ENCODE data around the gene NUDT2. TPM values are rescaled to one million over a fixed set of nuclear protein-coding genes. Genes with fewer than 3 reads are reported as not detected.

The NUDT2 gene
- total RNA-seq, 2 experiments from 2014 or later = 4.5 to 7.2 TPM

- Mint-ChIP-seq H3K4me3 (peak within 1 kb of the TSS; percentile 96), H3K9me3 (no peaks in the 10 kb centered on the region), H3K36me3 (ENCODE audit: low read depth) (no peaks in the 10 kb centered on the region), H3K27me3 (no peaks in the 10 kb centered on the region), H3K27ac (peak within 1 kb of the TSS; percentile 77), H3K4me1 (ENCODE audit: low read depth) (peaks cover 47% of the 10 kb centered on the region)
- Histone ChIP-seq H3K4me3 (ENCODE audit: low read length) (peak within 1 kb of the TSS; percentile 74), H3K36me3 (ENCODE audit: insufficient read depth, low read length) (peaks cover 2% of the 10 kb centered on the region), H3K27me3 (ENCODE audit: control insufficient read depth in 1 of 2, insufficient read depth in 2 of 2, low read length in 2 of 2) (no peaks in the 10 kb centered on the region), H3K4me1 (ENCODE audit: insufficient read depth, low read length) (peaks cover 48% of the 10 kb centered on the region), H3K27ac (ENCODE audit: low read depth in 1 of 2, low read length in 2 of 2) (peak within 1 kb of the TSS in 1 of 2 donors; percentile 36), H3K9me3 (ENCODE audit: control insufficient read depth in 1 of 2, insufficient read depth in 1 of 2, low read length in 2 of 2) (peaks cover 0 to 10% of the 10 kb centered on the region in 2 experiments)
- DNase-seq = peak; percentile 92 to 99 (median 95)
- CTCF ChIA-PET = interaction anchor here (0.6 to 1.9 kb wide), 3 partner anchors 27 to 232 kb away, joined by 3 to 7 read pairs (median 6); no protein-coding TSS in a partner anchor
- peak; percentile 73 for ATAC-seq (ENCODE audit: poor library complexity)
- POLR2A ChIA-PET = interaction anchor here (0.8 to 2.6 kb wide), 9 partner anchors 13 to 270 kb away, joined by 3 to 11 read pairs (median 4); partner anchors contain the start of genes DNAI1, FAM219A, SIGMAR1 and UBAP1
- TF ChIP-seq CTCF (IDR thresholded peaks at IDR 0.05) = no peak
- intact Hi-C loops (cut with DNase I, micrococcal nuclease) = loop anchor here (1.0 to 10.0 kb wide), 11 partner anchors 44 to 1776 kb away; partner anchors contain the start of genes DNAI1 (in 2 of the 2), FAM219A (in 2 of the 2), UBAP1 (in 2 of the 2) and B4GALT1 (in 1 of the 2)
Observed at GRCh38 chr9:34376596-34377403, 47.4 kb downstream of the NUDT2 start, which contains the start of gene MYORG. TSS of gene MYORG (minus strand) at chr9:34376898. CDS start at chr9:34372943, 3,955 bp downstream.

DNA sequence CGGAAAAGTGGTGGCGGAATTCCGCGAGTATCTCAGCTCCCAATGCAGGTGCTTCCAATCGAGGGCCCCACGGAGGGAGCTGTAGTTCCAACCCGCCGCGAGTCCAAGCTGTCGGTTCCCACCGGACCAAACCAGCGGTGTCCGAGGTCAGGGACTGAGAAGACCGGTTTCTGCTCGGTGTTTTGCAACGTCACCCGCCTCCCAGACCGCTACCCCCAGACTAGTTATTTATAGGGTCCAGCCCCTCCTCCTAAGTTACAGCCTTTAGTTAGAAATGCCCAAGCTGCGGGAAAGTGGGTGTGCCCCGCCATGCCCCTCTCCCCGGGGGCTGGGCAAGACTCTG is 48.0 kb downstream of the NUDT2 start:
- no peaks in the 10 kb centered on the region for H3K9me3 Mint-ChIP-seq
- H3K4me1 ChIP-seq (ENCODE audit: insufficient read depth, low read length) = peaks cover 48% of the 10 kb centered on the region
- peaks cover 47% of the 10 kb centered on the region for H3K4me1 Mint-ChIP-seq (ENCODE audit: low read depth)
- no peaks in the 10 kb centered on the region for H3K36me3 Mint-ChIP-seq (ENCODE audit: low read depth)
- no peaks in the 10 kb centered on the region for H3K27me3 ChIP-seq (ENCODE audit: control insufficient read depth in 1 of 2, insufficient read depth in 2 of 2, low read length in 2 of 2)
- CTCF ChIA-PET = interaction anchor here (1.7 to 1.9 kb wide), 2 partner anchors 26 to 46 kb away, joined by 6 to 7 read pairs; no protein-coding TSS in a partner anchor
- POLR2A ChIA-PET = interaction anchor here (0.9 to 2.6 kb wide), 6 partner anchors 13 to 270 kb away, joined by 3 to 11 read pairs (median 8); partner anchors contain the start of genes DNAI1, FAM219A and SIGMAR1
- peak overlapping the region; percentile 77 for H3K27ac Mint-ChIP-seq
- no peak overlapping the region for H3K27ac ChIP-seq (ENCODE audit: low read depth in 1 of 2, low read length in 2 of 2)
- peaks cover 0 to 5% of the 10 kb centered on the region in 2 experiments for H3K9me3 ChIP-seq (ENCODE audit: control insufficient read depth in 1 of 2, insufficient read depth in 1 of 2, low read length in 2 of 2)
- DNase-seq (peak in 2 of 14 experiments; percentile 11 to 49), ATAC-seq (ENCODE audit: poor library complexity) (no peak)
- peak overlapping the region; percentile 96 for H3K4me3 Mint-ChIP-seq
- H3K4me3 ChIP-seq (ENCODE audit: low read length) = peak overlapping the region; percentile 74
- intact Hi-C loops (cut with DNase I, micrococcal nuclease) = loop anchor here (1.0 to 10.0 kb wide), 11 partner anchors 45 to 1775 kb away; partner anchors contain the start of genes DNAI1 (in 2 of the 2), FAM219A (in 2 of the 2), UBAP1 (in 2 of the 2) and B4GALT1 (in 1 of the 2)
- TF ChIP-seq CTCF (IDR thresholded peaks at IDR 0.05) = no peak
- no peaks in the 10 kb centered on the region for H3K27me3 Mint-ChIP-seq
- H3K36me3 ChIP-seq (ENCODE audit: insufficient read depth, low read length) = peaks cover 2% of the 10 kb centered on the region

DNA sequence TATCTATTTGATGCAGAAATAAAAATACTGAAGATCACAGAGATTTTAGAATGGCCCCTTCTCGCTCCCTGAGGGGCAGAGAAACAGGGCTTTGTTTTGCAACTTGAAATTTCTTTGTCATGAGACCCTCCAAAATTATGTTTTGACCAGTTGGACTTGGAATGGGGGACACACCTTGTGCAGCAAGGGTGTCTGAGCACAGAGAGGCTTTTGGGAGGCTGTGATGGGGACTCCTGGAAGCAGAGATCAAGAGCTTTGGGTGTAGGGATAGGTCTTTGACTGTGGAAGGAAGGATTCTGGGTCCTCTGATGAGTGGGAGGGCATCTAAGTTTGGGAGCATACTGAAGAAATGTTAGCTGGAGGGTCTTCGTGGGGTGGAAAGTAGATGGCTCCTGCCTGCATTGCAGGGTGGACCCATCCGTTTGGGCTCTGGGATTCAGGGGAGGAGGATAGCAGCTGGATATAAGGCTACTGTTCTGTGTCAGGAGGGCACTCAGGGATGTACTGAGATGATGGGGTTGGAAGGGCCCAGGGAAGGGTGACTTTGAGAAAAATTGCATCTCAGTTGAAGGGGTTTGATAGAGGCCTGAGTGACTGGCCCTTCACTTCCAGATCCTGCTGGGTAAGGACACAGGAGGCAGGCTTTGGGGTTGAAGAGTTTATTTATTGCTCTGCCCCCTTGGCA is 49.1 kb downstream of the NUDT2 start:
- ChIA-PET CTCF (interaction anchor here (1.0 to 2.0 kb wide), 14 partner anchors 8 to 330 kb away, joined by 3 to 22 read pairs (median 3); partner anchors contain the start of genes GALT, NUDT2, UBAP1 and UBAP2), POLR2A (interaction anchor here (0.7 to 1.8 kb wide), 7 partner anchors 8 to 905 kb away, joined by 3 to 11 read pairs (median 4); partner anchors contain the start of genes ENHO, NOL6, RPP25L and SIGMAR1)
- H3K4me3 Mint-ChIP-seq = peak overlapping the region; percentile 78
- no peak overlapping the region for H3K27ac Mint-ChIP-seq
- TF ChIP-seq CTCF (IDR thresholded peaks at IDR 0.05) = no peak
- no peak for ATAC-seq (ENCODE audit: poor library complexity)
- peaks cover 48% of the 10 kb centered on the region for H3K4me1 ChIP-seq (ENCODE audit: insufficient read depth, low read length)
- no peaks in the 10 kb centered on the region for H3K27me3 ChIP-seq (ENCODE audit: control insufficient read depth in 1 of 2, insufficient read depth in 2 of 2, low read length in 2 of 2)
- no peaks in the 10 kb centered on the region for H3K9me3 Mint-ChIP-seq
- H3K27me3 Mint-ChIP-seq = no peaks in the 10 kb centered on the region
- DNase-seq = no peak
- intact Hi-C loops (cut with DNase I, micrococcal nuclease) = loop anchor here (1.0 to 10.0 kb wide), 12 partner anchors 46 to 1774 kb away; partner anchors contain the start of genes DCAF12 (in 2 of the 2), UBAP1 (in 2 of the 2), B4GALT1 (in 1 of the 2) and ENHO (in 1 of the 2)
- no peak overlapping the region for H3K27ac ChIP-seq (ENCODE audit: low read depth in 1 of 2, low read length in 2 of 2)
- no peaks in the 10 kb centered on the region for H3K36me3 Mint-ChIP-seq (ENCODE audit: low read depth)
- H3K9me3 ChIP-seq (ENCODE audit: control insufficient read depth in 1 of 2, insufficient read depth in 1 of 2, low read length in 2 of 2) = no peaks in the 10 kb centered on the region
- no peak overlapping the region for H3K4me3 ChIP-seq (ENCODE audit: low read length)
- no peaks in the 10 kb centered on the region for H3K36me3 ChIP-seq (ENCODE audit: insufficient read depth, low read length)
- peaks cover 47% of the 10 kb centered on the region for H3K4me1 Mint-ChIP-seq (ENCODE audit: low read depth)
